CD14-positive monocyte (primary cell): ENCODE data around the gene HTT-AS. TPM values are rescaled to one million over a fixed set of nuclear protein-coding genes. Genes with fewer than 3 reads are reported as not detected.

Experiments used
- DNase-seq, 3 donors: peaks; one replicate each; pipeline ENCODE4 v3.0.0-alpha.2; 2011 to 2022
- H2AFZ ChIP-seq: 2 replicates; pipeline ENCODE4 v1.6.0; 2012; ENCODE audit warnings: mild to moderate bottlenecking, low read depth, low read length, inconsistent platforms; ENCODE audit not compliant: insufficient read depth, poor library complexity, severe bottlenecking
- H3K27ac ChIP-seq, 2 donors: 1 replicate in 1 of 2; 2 replicates in 1 of 2; pipeline ENCODE4 v1.5.1; 2012 to 2013; ENCODE audit warnings: low read length in 2 of 2, control low read depth in 1 of 2, inconsistent platforms in 1 of 2, low read depth in 1 of 2, mild to moderate bottlenecking in 1 of 2
- H3K27me3 ChIP-seq, 2 donors: one replicate each; pipeline versions ENCODE4 v1.6.0 to v1.6.1; 2011 to 2013; ENCODE audit warnings: low read length in 2 of 2; ENCODE audit not compliant: control insufficient read depth in 2 of 2, insufficient read depth in 2 of 2
- H3K36me3 ChIP-seq, 2 donors: replicated peaks in 1 of 2; 1 replicate in 1 of 2; 2 replicates in 1 of 2; pipeline versions ENCODE4 v1.5.1 to v1.6.1; 2012 to 2013; ENCODE audit warnings: low read length in 2 of 2, control low read depth in 1 of 2, inconsistent platforms in 1 of 2, mild to moderate bottlenecking in 1 of 2; ENCODE audit not compliant: insufficient read depth in 2 of 2, control insufficient read depth in 1 of 2
- H3K4me1 ChIP-seq, 2 donors: 1 replicate in 1 of 2; 2 replicates in 1 of 2; pipeline versions ENCODE4 v1.5.1 to v1.6.1; 2012 to 2013; ENCODE audit warnings: low read length in 2 of 2, control low read depth in 1 of 2, inconsistent platforms in 1 of 2, mild to moderate bottlenecking in 1 of 2, moderate library complexity in 1 of 2; ENCODE audit not compliant: insufficient read depth in 2 of 2, control insufficient read depth in 1 of 2
- H3K4me2 ChIP-seq: replicated peaks from 2 replicates; pipeline ENCODE3; 2012; ENCODE audit warnings: low read length, moderate library complexity, mild to moderate bottlenecking; ENCODE audit not compliant: poor library complexity, severe bottlenecking; ENCODE audit errors: extremely low read depth
- H3K4me3 ChIP-seq, 3 experiments: fragments of 200-600 bp in 1 of 3; sonication (generic) in 1 of 3; replicated peaks in 1 of 3; 1 replicate in 2 of 3; 2 replicates in 1 of 3; pipeline ENCODE4 v1.5.1; 2011 to 2013; ENCODE audit warnings: low read length in 3 of 3, mild to moderate bottlenecking in 3 of 3, control low read depth in 2 of 3, low read depth in 2 of 3, inconsistent platforms in 1 of 3, moderate library complexity in 1 of 3
- H3K79me2 ChIP-seq: 2 replicates; pipeline ENCODE4 v1.6.0; 2012; ENCODE audit warnings: mild to moderate bottlenecking, control low read depth, inconsistent platforms, low read length, moderate library complexity; ENCODE audit not compliant: insufficient read depth
- H3K9ac ChIP-seq: 2 replicates; pipeline ENCODE4 v1.6.0; 2017; ENCODE audit warnings: low read length, mild to moderate bottlenecking; ENCODE audit not compliant: insufficient read depth, poor library complexity, severe bottlenecking
- H3K9me3 ChIP-seq, 2 donors: replicated peaks in 1 of 2; 1 replicate in 1 of 2; 2 replicates in 1 of 2; pipeline versions ENCODE4 v1.5.1 to v1.6.1; 2012 to 2013; ENCODE audit warnings: low read length in 2 of 2, control low read depth in 1 of 2; ENCODE audit not compliant: control insufficient read depth in 1 of 2, insufficient read depth in 1 of 2
- H4K20me1 ChIP-seq: 2 replicates; pipeline ENCODE4 v1.6.0; 2012; ENCODE audit warnings: mild to moderate bottlenecking, low read length, control low read depth, moderate library complexity; ENCODE audit not compliant: insufficient read depth
- H3K27ac Mint-ChIP-seq, 7 donors: one replicate each; pipeline ENCODE4 v1.8.0; 2020; ENCODE audit warnings: mild to moderate bottlenecking in 7 of 7, mixed read lengths in 7 of 7, moderate library complexity in 6 of 7, inconsistent platforms in 2 of 7
- H3K27me3 Mint-ChIP-seq, 3 donors: one replicate each; pipeline ENCODE4 v1.8.0; 2021 to 2022; ENCODE audit warnings: low read depth in 3 of 3, mild to moderate bottlenecking in 3 of 3, mixed read lengths in 3 of 3, moderate library complexity in 3 of 3, inconsistent platforms in 1 of 3
- H3K36me3 Mint-ChIP-seq, 2 donors: one replicate each; pipeline ENCODE4 v1.8.0; 2020; ENCODE audit warnings: mixed read lengths in 2 of 2, inconsistent platforms in 1 of 2, mild to moderate bottlenecking in 1 of 2
- H3K4me1 Mint-ChIP-seq: one replicate; pipeline ENCODE4 v1.8.0; 2020; ENCODE audit warnings: mild to moderate bottlenecking, mixed read lengths
- H3K4me3 Mint-ChIP-seq, 2 donors: one replicate each; pipeline ENCODE4 v1.8.0; 2020; ENCODE audit warnings: mild to moderate bottlenecking in 2 of 2, mixed read lengths in 2 of 2, moderate library complexity in 1 of 2
- H3K9me3 Mint-ChIP-seq, 7 donors: one replicate each; pipeline ENCODE4 v1.8.0; 2020 to 2022; ENCODE audit warnings: mixed read lengths in 7 of 7, mild to moderate bottlenecking in 6 of 7, moderate library complexity in 6 of 7, inconsistent platforms in 2 of 7
- WGBS: methylation state at CpG from one replicate; pipeline ENCODE4 v1.1.5; 2013; ENCODE audit warnings: missing lambda C conversion rate; ENCODE audit not compliant: insufficient coverage; 5-methylcytosine and 5-hydroxymethylcytosine counted together
- intact Hi-C, 2 donors: fragments of 100-400 bp; cut with micrococcal nuclease; formaldehyde crosslinking; loops; one replicate each; pipeline versions ENCODE4 v1.15.0 to v1.15.1; 2023
- polyA plus RNA-seq, 3 donors: library from polyadenylated mRNA; depleted of rRNA in 1 of 3; unstranded in 2 of 3; stranded (reverse) in 1 of 3; fragments of 300-500 nt in 2 of 3; fragments of >200 nt in 1 of 3; fragmentation: Illumina TruSeq in 2 of 3; gene quantifications; 1 replicate in 2 of 3; 2 replicates in 1 of 3; pipeline ENCODE4 v1.2.3, GENCODE V29; 2012 to 2021
- small RNA-seq: library from RNA; depleted of rRNA; stranded (forward); fragments of <200 nt; gene quantifications from one replicate; pipeline ENCODE3, GENCODE V24; 2012; ENCODE audit warnings: low read depth; ENCODE audit not compliant: insufficient read length
- TF ChIP-seq, protein P1 (sequence below): fragments of 200-600 bp; IDR thresholded peaks from one replicate; pipeline ENCODE4 v1.8.0; 2022; ENCODE audit warnings: antibody characterized with exemption, mild to moderate bottlenecking

HTT-AS gene
- polyA plus RNA-seq, 3 donors, result not detected

DNA sequence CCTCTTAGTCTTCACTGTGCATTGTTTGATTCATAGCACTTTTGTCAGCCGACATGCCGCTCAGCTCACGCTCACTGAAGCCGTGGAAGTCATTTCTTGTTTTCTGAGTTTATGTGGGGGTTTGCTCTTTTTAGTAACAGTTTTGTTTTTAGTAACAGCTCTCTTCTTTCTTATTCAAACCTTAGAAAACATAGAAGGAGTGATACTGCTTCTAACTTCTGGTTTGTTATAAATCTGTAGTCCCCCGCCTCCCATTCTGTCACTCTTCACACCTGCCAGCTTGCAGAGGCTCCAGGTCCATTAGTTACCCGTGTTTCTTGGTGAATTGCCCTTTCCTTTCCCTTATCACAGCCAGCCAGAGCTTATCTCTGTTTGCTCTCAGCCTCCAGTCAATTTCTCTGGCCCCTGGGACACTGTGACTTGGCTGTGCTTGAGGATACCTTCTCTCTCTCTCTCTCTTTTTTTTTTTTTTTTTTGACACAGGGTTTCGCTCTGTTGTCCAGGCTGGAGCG is 60.4 kb downstream of the HTT-AS start:
- H3K36me3 Mint-ChIP-seq, result no peaks in the 10 kb centered on the region
- H3K4me1 Mint-ChIP-seq, result no peaks in the 10 kb centered on the region
- Histone ChIP-seq H3K27me3 (no peaks in the 10 kb centered on the region), H3K36me3 (no peaks in the 10 kb centered on the region), H4K20me1 (no peaks in the 10 kb centered on the region), H3K79me2 (no peaks in the 10 kb centered on the region), H3K4me3 (no peak overlapping the region), H3K9me3 (no peaks in the 10 kb centered on the region), H2AFZ (no peak overlapping the region), H3K27ac (no peak overlapping the region), H3K4me2 (no peak overlapping the region), H3K9ac (no peak overlapping the region), H3K4me1 (no peaks in the 10 kb centered on the region)
- no peak overlapping the region for H3K4me3 Mint-ChIP-seq
- DNase-seq, result no peak
- H3K27ac Mint-ChIP-seq, result no peak overlapping the region
- peaks cover 0 to 1% (median 0%) of the 10 kb centered on the region in 7 donors for H3K9me3 Mint-ChIP-seq
- intact Hi-C loops, result no loop called here
- TF ChIP-seq, protein P1, sequence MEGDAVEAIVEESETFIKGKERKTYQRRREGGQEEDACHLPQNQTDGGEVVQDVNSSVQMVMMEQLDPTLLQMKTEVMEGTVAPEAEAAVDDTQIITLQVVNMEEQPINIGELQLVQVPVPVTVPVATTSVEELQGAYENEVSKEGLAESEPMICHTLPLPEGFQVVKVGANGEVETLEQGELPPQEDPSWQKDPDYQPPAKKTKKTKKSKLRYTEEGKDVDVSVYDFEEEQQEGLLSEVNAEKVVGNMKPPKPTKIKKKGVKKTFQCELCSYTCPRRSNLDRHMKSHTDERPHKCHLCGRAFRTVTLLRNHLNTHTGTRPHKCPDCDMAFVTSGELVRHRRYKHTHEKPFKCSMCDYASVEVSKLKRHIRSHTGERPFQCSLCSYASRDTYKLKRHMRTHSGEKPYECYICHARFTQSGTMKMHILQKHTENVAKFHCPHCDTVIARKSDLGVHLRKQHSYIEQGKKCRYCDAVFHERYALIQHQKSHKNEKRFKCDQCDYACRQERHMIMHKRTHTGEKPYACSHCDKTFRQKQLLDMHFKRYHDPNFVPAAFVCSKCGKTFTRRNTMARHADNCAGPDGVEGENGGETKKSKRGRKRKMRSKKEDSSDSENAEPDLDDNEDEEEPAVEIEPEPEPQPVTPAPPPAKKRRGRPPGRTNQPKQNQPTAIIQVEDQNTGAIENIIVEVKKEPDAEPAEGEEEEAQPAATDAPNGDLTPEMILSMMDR, result no peak
- peaks cover 0 to 8% (median 1%) of the 10 kb centered on the region in 3 donors for H3K27me3 Mint-ChIP-seq
- WGBS, result 63% methylated on average over 2 of the region's 8 CpGs

Small RNAs within 50 kb of the gene (small RNA-seq; reads per million reads assigned to genes)
- gene RF02134 (not detected), gene RF02135 (not detected), gene RNU6-204P (1.2 reads per million)

Other genes with a start within 250 kb of the HTT-AS start
- gene ADD1, start 230.7 kb downstream of the HTT-AS start, polyA plus RNA-seq, result 100 to 1,000 TPM in 2 of 3 donors, 10 to 100 TPM in 1; 76.1 to 122 (median 103) TPM
- 1 to 10 TPM; 3.9 to 6.2 (median 4.3) TPM for gene NOP14, start 111.1 kb downstream of the HTT-AS start, polyA plus RNA-seq
- gene GRK4, start 111.0 kb downstream of the HTT-AS start, polyA plus RNA-seq, result 1 to 10 TPM; 1.1 to 1.2 (median 1.2) TPM
- 10 to 100 TPM in 1 of 3 donors, 1 to 10 TPM in 2; 1.8 to 27.1 (median 3.0) TPM for gene HTT, start 143 bp upstream of the HTT-AS start, polyA plus RNA-seq
- under 1 TPM in 1 of 3 donors, not detected in 2; 0.52 TPM for gene MSANTD1, start 174.6 kb upstream of the HTT-AS start, polyA plus RNA-seq
- gene RGS12, start 218.5 kb upstream of the HTT-AS start, polyA plus RNA-seq, result 10 to 100 TPM in 1 of 3 donors, 1 to 10 TPM in 1, under 1 TPM in 1; 0.75 to 15.3 (median 2.7) TPM